K562 (cell line): Measurements from ENCODE around the gene ATP1A3. TPM values are rescaled to one million over a fixed set of nuclear protein-coding genes. Genes with fewer than 3 reads are reported as not detected.
A peak's percentile ranks its signal among the peaks of the same experiment; 100 is the strongest.

Experiments
- ATAC-seq: fragments of 200-7000 bp; cut with Tn5 transposase; 3 replicates; pipeline ENCODE4 v1.9.1; 2020; ENCODE audit warnings: moderate library complexity
- BruUV-seq: library from RNA; stranded (reverse); fragments of 400-500 nt; replicated peaks from 2 replicates; lab custom pipeline; 2021; lab: Mats Ljungman, UMichigan
- CTCF ChIA-PET: fragments of 300-600 bp; formaldehyde crosslinking; extraction: SDS; loops from one replicate; lab custom pipeline; 2021; ENCODE audit warnings: low intra/inter-chr PET ratio; lab: Yijun Ruan, JAX
- POLR2A ChIA-PET: fragments of 300-600, 350-650 bp; sonication (Branson Sonifier 250); formaldehyde crosslinking; extraction: SDS; loops from one replicate; lab custom pipeline; 2021; ENCODE audit warnings: antibody characterized with exemption, inconsistent platforms; lab: Yijun Ruan, JAX
- DNase-seq, 4 experiments: peaks; one replicate each; pipeline versions ENCODE4 v3.0.0 to v3.0.0-alpha.2; 2011 to 2018; ENCODE audit warnings: low spot score in 3 of 4, mixed read lengths in 3 of 4; ENCODE audit errors: extremely low read depth in 1 of 4
- FAIRE-seq: peaks from 2 replicates; lab custom pipeline; 2011; peaks lifted over from hg19 to GRCh38; lab: Jason Lieb, UNC
- H2AFZ ChIP-seq: 2 replicates; pipeline ENCODE4 v1.6.0; 2011; ENCODE audit warnings: low read depth, low read length, control low read depth, inconsistent platforms
- H3K27ac ChIP-seq: fragments of 200-600 bp; 3 replicates; pipeline ENCODE4 v1.8.0; 2011; ENCODE audit warnings: low read depth, mild to moderate bottlenecking, control low read depth, inconsistent platforms, low read length, moderate library complexity, mixed read lengths; ENCODE audit errors: extremely low read depth
- H3K27me3 ChIP-seq, 2 experiments: fragments of 300-600 bp in 1 of 2; 2 replicates in 1 of 2; 3 replicates in 1 of 2; pipeline versions ENCODE4 v1.6.0 to v1.8.0; 2011; ENCODE audit warnings: inconsistent platforms in 2 of 2, low read length in 2 of 2, mild to moderate bottlenecking in 1 of 2, mixed read lengths in 1 of 2, moderate library complexity in 1 of 2; ENCODE audit not compliant: control insufficient read depth in 2 of 2, insufficient read depth in 2 of 2
- H3K36me3 ChIP-seq: fragments of 300-600 bp; 3 replicates; pipeline ENCODE4 v1.8.0; 2011; ENCODE audit warnings: mild to moderate bottlenecking, low read length, inconsistent platforms; ENCODE audit not compliant: control insufficient read depth, insufficient read depth
- H3K4me1 ChIP-seq, 2 experiments: fragments of 200-600 bp in 1 of 2; replicated peaks in 1 of 2; 2 replicates in 1 of 2; 3 replicates in 1 of 2; pipeline versions ENCODE4 v1.5.1 to v1.8.0; 2011; ENCODE audit warnings: inconsistent platforms in 2 of 2, low read length in 2 of 2, mild to moderate bottlenecking in 1 of 2, mixed read lengths in 1 of 2, moderate library complexity in 1 of 2; ENCODE audit not compliant: control insufficient read depth in 2 of 2, insufficient read depth in 2 of 2
- H3K4me2 ChIP-seq: 2 replicates; pipeline ENCODE4 v1.6.1; 2011; ENCODE audit warnings: low read length, control low read depth, inconsistent platforms, mixed read lengths; ENCODE audit not compliant: insufficient read depth
- H3K4me3 ChIP-seq: fragments of 200-600 bp; sonication (generic), shearing (Covaris generic); 2 replicates; pipeline ENCODE4 v1.5.1; 2016; ENCODE audit warnings: control low read depth, inconsistent platforms
- H3K79me2 ChIP-seq: fragments of 200-600 bp; 3 replicates; pipeline ENCODE4 v1.8.0; 2011; ENCODE audit warnings: low read length, inconsistent platforms; ENCODE audit not compliant: control insufficient read depth, insufficient read depth
- H3K9ac ChIP-seq, 2 experiments: 2 replicates each; pipeline versions ENCODE4 v1.6.0 to v1.6.1; 2011; ENCODE audit warnings: low read depth in 2 of 2, low read length in 2 of 2, control low read depth in 1 of 2, inconsistent platforms in 1 of 2, mild to moderate bottlenecking in 1 of 2, mixed read lengths in 1 of 2; ENCODE audit not compliant: insufficient read depth in 1 of 2
- H3K9me1 ChIP-seq: one replicate; pipeline ENCODE4 v1.6.0; 2011; ENCODE audit warnings: inconsistent platforms, mild to moderate bottlenecking, low read length, moderate library complexity; ENCODE audit not compliant: control insufficient read depth, insufficient read depth
- H3K9me3 ChIP-seq: replicated peaks from 2 replicates; pipeline ENCODE4 v1.5.1; 2011; ENCODE audit warnings: low read depth, low read length, inconsistent platforms; ENCODE audit not compliant: control insufficient read depth, insufficient read depth
- H4K20me1 ChIP-seq: replicated peaks from 2 replicates; pipeline ENCODE4 v1.6.1; 2011; ENCODE audit warnings: low read length, inconsistent platforms, mixed read lengths; ENCODE audit not compliant: control insufficient read depth, insufficient read depth
- BCL6 ChIP-seq: fragments of 250-450 bp; sonication (Bioruptor Pico); IDR thresholded peaks from 2 replicates; pipeline ENCODE4 v1.4.0; 2020
- CBX2 ChIP-seq: fragments of 200-600 bp; sonication (generic); IDR thresholded peaks from one replicate; pipeline ENCODE4 v1.6.1; 2012; ENCODE audit warnings: mild to moderate bottlenecking, low read length, inconsistent platforms; ENCODE audit not compliant: insufficient read depth, poor library complexity, severe bottlenecking
- FOS ChIP-seq: IDR thresholded peaks from 3 replicates; pipeline ENCODE4 v1.6.1; 2011; ENCODE audit not compliant: insufficient read length; ENCODE audit errors: extremely low read depth
- TEAD4 ChIP-seq, 2 experiments: sonication (generic) in 1 of 2; formaldehyde crosslinking in 1 of 2; IDR thresholded peaks; 2 replicates each; pipeline versions ENCODE4 v1.6.1 to v1.8.0; 2012 to 2022; ENCODE audit warnings: borderline replicate concordance in 1 of 2, inconsistent platforms in 1 of 2, low read length in 1 of 2, mild to moderate bottlenecking in 1 of 2, missing genetic modification reagents in 1 of 2
- ZNF589 ChIP-seq: fragments of 200-800 bp; sonication (Bioruptor generic); IDR thresholded peaks from 2 replicates; pipeline ENCODE4 v1.6.1; 2016; ENCODE audit warnings: low read depth, missing genetic modification characterization, missing compliant biosample characterization
- WGBS: fragments of 100-300 bp; shearing (Covaris generic); methylation state at CpG from one replicate; pipeline ENCODE4 v1.1.6; 2016; ENCODE audit warnings: low coverage, mixed read lengths; ENCODE audit not compliant: insufficient coverage; ENCODE audit errors: missing lambda C conversion rate; 5-methylcytosine and 5-hydroxymethylcytosine counted together
- in situ Hi-C: fragments of 300-500 bp; cut with MboI; formaldehyde crosslinking; loops from 4 replicates; pipeline ENCODE4 v1.15.0; 2018; ENCODE audit warnings: inconsistent platforms, mixed read lengths
- intact Hi-C: fragments of 100-400 bp; cut with micrococcal nuclease; formaldehyde crosslinking; loops from 2 replicates; pipeline ENCODE4 v1.14.2; 2022
- polyA plus RNA-seq, 8 experiments: library from polyadenylated mRNA; depleted of rRNA in 4 of 8; stranded (reverse) in 5 of 8; unstranded in 3 of 8; fragments of >200 nt; fragmentation: Nextera tagmentation in 2 of 8; fragmentation: Illumina TruSeq in 1 of 8; extraction: Ambion mirVana in 2 of 8; extraction: Trizol in 1 of 8; gene quantifications; 2 replicates each; pipeline versions ENCODE4 v1.2.1 to v1.2.3, GENCODE V29; 2011 to 2014; ENCODE audit warnings: inconsistent platforms in 1 of 8, missing spikeins in 1 of 8
- total RNA-seq, 7 experiments: library from RNA; depleted of rRNA in 6 of 7; stranded (reverse); fragments of >200 nt in 6 of 7; fragmentation: Illumina TruSeq in 2 of 7; extraction: Trizol in 2 of 7; gene quantifications; 2 replicates each; pipeline versions ENCODE4 v1.2.1 to v1.2.3, GENCODE V29; 2011 to 2021; ENCODE audit warnings: low replicate concordance in 1 of 7
- TF ChIP-seq, protein P1 (sequence below): fragments of 250-450 bp; sonication (Bioruptor Pico); IDR thresholded peaks from 2 replicates; pipeline ENCODE4 v1.5.1; 2021; ENCODE audit warnings: mild to moderate bottlenecking
- TF ChIP-seq, protein P2 (sequence below): sonication (generic); formaldehyde crosslinking; IDR thresholded peaks from 2 replicates; pipeline ENCODE4 v1.8.1; 2023; ENCODE audit warnings: missing genetic modification reagents, mild to moderate bottlenecking, borderline replicate concordance

The ATP1A3 gene
- total and polyA plus RNA-seq, 9 of the 15 experiments (the other 6 are each of a cell fraction or from before 2014, with no cell fraction given): 0.03 to 1.0 (median 0.17) TPM; not detected in 3

DNA sequence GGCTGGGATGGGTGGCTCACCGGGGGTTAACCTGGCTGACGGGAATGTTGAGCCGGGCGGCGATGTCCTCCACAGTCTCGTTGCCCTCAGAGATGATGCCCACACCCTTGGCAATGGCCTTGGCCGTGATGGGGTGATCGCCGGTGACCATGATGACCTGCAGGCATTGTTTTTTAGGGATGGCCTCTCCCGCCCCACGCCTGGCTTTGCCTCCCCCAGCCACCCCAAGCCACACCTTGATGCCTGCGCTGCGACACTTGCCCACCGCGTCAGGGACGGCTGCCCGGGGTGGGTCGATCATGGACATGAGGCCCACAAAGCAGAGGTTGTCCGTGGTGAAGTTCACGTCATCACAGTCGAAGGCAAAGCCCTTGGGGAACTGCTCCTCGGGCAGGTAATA lies 16.1 kb downstream of the ATP1A3 start:
- Histone ChIP-seq H3K4me2 (no peak overlapping the region), H3K4me3 (no peak overlapping the region), H3K79me2 (no peaks in the 10 kb centered on the region), H3K9me1 (peaks cover 2% of the 10 kb centered on the region), H3K36me3 (no peaks in the 10 kb centered on the region), H4K20me1 (peaks cover 2% of the 10 kb centered on the region), H2AFZ (no peak overlapping the region), H3K4me1 (peaks cover 0 to 15% of the 10 kb centered on the region in 2 experiments; a peak in 2 of 5 replicates), H3K9me3 (no peaks in the 10 kb centered on the region), H3K9ac (no peak overlapping the region), H3K27ac (no peak overlapping the region), H3K27me3 (peaks cover 37 to 63% of the 10 kb centered on the region in 2 experiments)
- ChIA-PET CTCF (interaction anchor here (0.6 kb wide), 1 partner anchor 142 kb away, joined by 4 read pairs; no protein-coding TSS in a partner anchor), POLR2A (interaction anchor here (1.2 kb wide), 1 partner anchor 19 kb away, joined by 3 read pairs; the partner anchor contains the start of gene RABAC1)
- WGBS: 4% methylated on average over 22 of the region's 22 CpGs
- BruUV-seq: no TSS peak
- in situ Hi-C loops: no loop called here
- FAIRE-seq (no peak), ATAC-seq (no peak), DNase-seq (no peak)
- intact Hi-C loops: no loop called here
- TF ChIP-seq FOS: no peak
- TF ChIP-seq, protein P1, sequence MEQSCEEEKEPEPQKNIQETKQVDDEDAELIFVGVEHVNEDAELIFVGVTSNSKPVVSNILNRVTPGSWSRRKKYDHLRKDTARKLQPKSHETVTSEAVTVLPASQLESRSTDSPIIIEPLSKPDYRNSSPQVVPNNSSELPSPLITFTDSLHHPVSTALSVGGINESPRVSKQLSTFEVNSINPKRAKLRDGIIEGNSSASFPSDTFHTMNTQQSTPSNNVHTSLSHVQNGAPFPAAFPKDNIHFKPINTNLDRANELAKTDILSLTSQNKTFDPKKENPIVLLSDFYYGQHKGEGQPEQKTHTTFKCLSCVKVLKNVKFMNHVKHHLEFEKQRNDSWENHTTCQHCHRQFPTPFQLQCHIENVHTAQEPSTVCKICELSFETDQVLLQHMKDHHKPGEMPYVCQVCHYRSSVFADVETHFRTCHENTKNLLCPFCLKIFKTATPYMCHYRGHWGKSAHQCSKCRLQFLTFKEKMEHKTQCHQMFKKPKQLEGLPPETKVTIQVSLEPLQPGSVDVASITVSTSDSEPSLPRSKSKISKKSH: no peak
- TF ChIP-seq BCL6 (CRISPR knock-in tag): no peak

DNA sequence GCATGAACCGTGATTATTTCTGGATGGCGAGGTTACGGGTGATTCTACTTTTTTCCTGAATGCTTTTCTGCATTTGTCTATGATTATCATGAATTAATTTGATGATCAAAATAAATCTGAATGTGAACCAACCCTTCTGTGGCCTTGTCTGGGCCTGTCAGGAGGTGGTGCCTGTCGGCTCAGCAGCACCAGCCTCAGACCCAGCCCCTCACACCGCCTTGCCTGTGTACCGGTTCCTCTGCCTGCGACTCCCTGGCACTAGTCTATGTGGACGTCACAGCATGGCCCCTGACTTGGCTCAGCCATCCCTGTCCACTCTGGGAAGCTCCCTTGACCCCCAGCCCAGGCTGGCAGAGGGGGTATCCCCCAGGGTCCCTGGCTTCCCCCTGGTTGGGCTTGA lies 19.4 kb downstream of the ATP1A3 start:
- H4K20me1 ChIP-seq: peaks cover under 1% of the 10 kb centered on the region
- no peaks in the 10 kb centered on the region for H3K79me2 ChIP-seq
- H3K4me1 ChIP-seq: peaks cover 0 to 18% of the 10 kb centered on the region in 2 experiments; a peak in 2 of 5 replicates
- DNase-seq (no peak), FAIRE-seq (no peak), ATAC-seq (no peak)
- no peaks in the 10 kb centered on the region for H3K9me3 ChIP-seq
- in situ Hi-C loops (no loop called here), intact Hi-C loops (no loop called here)
- peak overlapping the region in 1 of 2 experiments; percentile 20; a peak in 1 of 4 replicates for H3K9ac ChIP-seq
- ChIA-PET CTCF (interaction anchor here (0.5 kb wide), 1 partner anchor 16 kb away, joined by 3 read pairs; no protein-coding TSS in a partner anchor), POLR2A (interaction anchor here (0.7 kb wide), 1 partner anchor 160 kb away, joined by 3 read pairs; no protein-coding TSS in a partner anchor)
- no peak overlapping the region for H2AFZ ChIP-seq
- BruUV-seq: no TSS peak
- no peak overlapping the region for H3K4me2 ChIP-seq
- no peak overlapping the region for H3K4me3 ChIP-seq
- no peaks in the 10 kb centered on the region for H3K9me1 ChIP-seq
- no peak overlapping the region for H3K27ac ChIP-seq
- peaks cover 28 to 62% of the 10 kb centered on the region in 2 experiments for H3K27me3 ChIP-seq
- no peaks in the 10 kb centered on the region for H3K36me3 ChIP-seq
- 2% methylated on average over 8 of the region's 8 CpGs for WGBS
- TF ChIP-seq TEAD4 (IDR thresholded peaks at IDR 0.05; ENCODE audit: low read length) (no peak), TEAD4 (CRISPR knock-in tag; IDR thresholded peaks at IDR 0.05; ENCODE audit: borderline replicate concordance) (no peak), ZNF589 (CRISPR knock-in tag) (no peak), CBX2 (no peak)
- TF ChIP-seq, protein P2, sequence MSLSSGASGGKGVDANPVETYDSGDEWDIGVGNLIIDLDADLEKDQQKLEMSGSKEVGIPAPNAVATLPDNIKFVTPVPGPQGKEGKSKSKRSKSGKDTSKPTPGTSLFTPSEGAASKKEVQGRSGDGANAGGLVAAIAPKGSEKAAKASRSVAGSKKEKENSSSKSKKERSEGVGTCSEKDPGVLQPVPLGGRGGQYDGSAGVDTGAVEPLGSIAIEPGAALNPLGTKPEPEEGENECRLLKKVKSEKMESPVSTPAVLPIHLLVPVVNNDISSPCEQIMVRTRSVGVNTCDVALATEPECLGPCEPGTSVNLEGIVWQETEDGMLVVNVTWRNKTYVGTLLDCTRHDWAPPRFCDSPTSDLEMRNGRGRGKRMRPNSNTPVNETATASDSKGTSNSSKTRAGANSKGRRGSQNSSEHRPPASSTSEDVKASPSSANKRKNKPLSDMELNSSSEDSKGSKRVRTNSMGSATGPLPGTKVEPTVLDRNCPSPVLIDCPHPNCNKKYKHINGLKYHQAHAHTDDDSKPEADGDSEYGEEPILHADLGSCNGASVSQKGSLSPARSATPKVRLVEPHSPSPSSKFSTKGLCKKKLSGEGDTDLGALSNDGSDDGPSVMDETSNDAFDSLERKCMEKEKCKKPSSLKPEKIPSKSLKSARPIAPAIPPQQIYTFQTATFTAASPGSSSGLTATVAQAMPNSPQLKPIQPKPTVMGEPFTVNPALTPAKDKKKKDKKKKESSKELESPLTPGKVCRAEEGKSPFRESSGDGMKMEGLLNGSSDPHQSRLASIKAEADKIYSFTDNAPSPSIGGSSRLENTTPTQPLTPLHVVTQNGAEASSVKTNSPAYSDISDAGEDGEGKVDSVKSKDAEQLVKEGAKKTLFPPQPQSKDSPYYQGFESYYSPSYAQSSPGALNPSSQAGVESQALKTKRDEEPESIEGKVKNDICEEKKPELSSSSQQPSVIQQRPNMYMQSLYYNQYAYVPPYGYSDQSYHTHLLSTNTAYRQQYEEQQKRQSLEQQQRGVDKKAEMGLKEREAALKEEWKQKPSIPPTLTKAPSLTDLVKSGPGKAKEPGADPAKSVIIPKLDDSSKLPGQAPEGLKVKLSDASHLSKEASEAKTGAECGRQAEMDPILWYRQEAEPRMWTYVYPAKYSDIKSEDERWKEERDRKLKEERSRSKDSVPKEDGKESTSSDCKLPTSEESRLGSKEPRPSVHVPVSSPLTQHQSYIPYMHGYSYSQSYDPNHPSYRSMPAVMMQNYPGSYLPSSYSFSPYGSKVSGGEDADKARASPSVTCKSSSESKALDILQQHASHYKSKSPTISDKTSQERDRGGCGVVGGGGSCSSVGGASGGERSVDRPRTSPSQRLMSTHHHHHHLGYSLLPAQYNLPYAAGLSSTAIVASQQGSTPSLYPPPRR: no peak
